Ectodermal cell (in vitro differentiated cells): ENCODE data around the gene MDP1.

ENCODE experiments used
- H3K27ac ChIP-seq: 2 replicates; pipeline ENCODE4 v1.7.0; 2013; ENCODE audit warnings: mild to moderate bottlenecking, low read depth, low read length; ENCODE audit not compliant: insufficient read depth, poor library complexity, severe bottlenecking
- H3K27me3 ChIP-seq: 2 replicates; pipeline ENCODE4 v1.7.0; 2013; ENCODE audit warnings: mild to moderate bottlenecking, low read length; ENCODE audit not compliant: insufficient read depth, control insufficient read depth, poor library complexity, severe bottlenecking
- H3K36me3 ChIP-seq: one replicate; pipeline ENCODE4 v1.7.0; 2013; ENCODE audit warnings: low read length; ENCODE audit not compliant: control insufficient read depth, insufficient read depth
- H3K4me1 ChIP-seq: one replicate; pipeline ENCODE4 v1.7.0; 2013; ENCODE audit warnings: low read length; ENCODE audit not compliant: control insufficient read depth, insufficient read depth
- H3K4me3 ChIP-seq: 2 replicates; pipeline ENCODE4 v1.7.0; 2013; ENCODE audit warnings: low read depth, low read length, control low read depth; ENCODE audit not compliant: insufficient read depth
- H3K9me3 ChIP-seq: 2 replicates; pipeline ENCODE4 v1.7.0; 2013; ENCODE audit warnings: mild to moderate bottlenecking, low read length, moderate library complexity; ENCODE audit not compliant: control insufficient read depth
- WGBS, 2 experiments: methylation state at CpG; one replicate each; pipeline ENCODE4 v1.1.7; 2013; ENCODE audit warnings: missing lambda C conversion rate in 2 of 2; 5-methylcytosine and 5-hydroxymethylcytosine counted together

The MDP1 gene

GRCh38 chr14:24187539-24187915 is 28.3 kb downstream of the MDP1 start:
- peaks cover 22% of the 10 kb centered on the region for H3K36me3 ChIP-seq
- WGBS, 2 experiments = 93 to 94% methylated on average over 2 of the region's 2 CpGs
- H3K9me3 ChIP-seq = no peaks in the 10 kb centered on the region
- H3K27me3 ChIP-seq = no peaks in the 10 kb centered on the region
- H3K4me1 ChIP-seq = peaks cover 7% of the 10 kb centered on the region
- peak overlapping the region; percentile 88 for H3K4me3 ChIP-seq
- H3K27ac ChIP-seq = no peak overlapping the region

DNA sequence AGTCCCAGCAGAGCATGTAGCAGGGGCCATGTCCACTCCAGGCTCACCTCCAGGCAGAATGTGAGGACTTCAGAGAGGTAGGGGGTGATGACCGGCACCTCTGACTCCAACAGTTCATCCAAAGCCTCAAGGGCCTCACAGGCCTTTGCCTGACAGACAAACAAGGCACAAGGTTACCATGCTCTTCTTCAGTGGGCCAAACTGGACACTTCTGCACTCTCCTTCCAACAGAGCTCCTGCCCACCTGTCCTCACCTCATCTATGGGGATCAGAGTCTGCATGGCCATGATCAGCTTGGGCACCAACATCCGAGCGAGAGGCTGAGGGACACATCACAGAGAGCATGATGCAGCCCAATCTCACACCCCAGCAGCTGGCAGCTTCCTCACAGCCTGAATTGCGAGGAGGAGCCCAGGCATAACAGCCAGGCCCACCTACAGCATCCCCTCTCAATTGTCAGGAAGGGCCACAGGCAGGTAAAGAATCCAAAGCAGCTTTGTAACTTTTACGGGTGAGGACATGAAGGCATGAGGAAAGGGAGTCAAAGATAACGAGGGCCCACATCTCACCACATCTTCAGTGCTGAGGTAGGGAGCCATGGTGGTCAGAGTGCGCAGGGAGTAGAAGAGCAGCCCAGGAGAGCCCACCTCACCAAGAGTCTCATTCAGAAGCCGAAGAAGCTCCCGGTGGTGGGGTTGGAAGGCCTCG is 28.9 kb downstream of the MDP1 start:
- 94 to 95% methylated on average over 10 of the region's 10 CpGs for WGBS, 2 experiments
- Histone ChIP-seq H3K36me3 (peaks cover 16% of the 10 kb centered on the region), H3K27me3 (no peaks in the 10 kb centered on the region), H3K4me1 (peaks cover 7% of the 10 kb centered on the region), H3K4me3 (no peak overlapping the region), H3K9me3 (no peaks in the 10 kb centered on the region), H3K27ac (no peak overlapping the region)

- no peak overlapping the region for H3K27ac ChIP-seq
- H3K36me3 ChIP-seq = peaks cover 19% of the 10 kb centered on the region
- 95 to 96% methylated on average over 11 of the region's 11 CpGs for WGBS, 2 experiments
- H3K4me3 ChIP-seq = no peak overlapping the region
- peaks cover 7% of the 10 kb centered on the region for H3K4me1 ChIP-seq
- no peaks in the 10 kb centered on the region for H3K27me3 ChIP-seq
- H3K9me3 ChIP-seq = no peaks in the 10 kb centered on the region
These were observed 30.1 kb downstream of the MDP1 start for GRCh38 chr14:24185741-24186140.

GRCh38 chr14:24185026-24185425 is 30.8 kb downstream of the MDP1 start:
- 94 to 97% methylated on average over 7 of the region's 7 CpGs for WGBS, 2 experiments
- no peak overlapping the region for H3K27ac ChIP-seq
- H3K9me3 ChIP-seq = no peaks in the 10 kb centered on the region
- peaks cover 7% of the 10 kb centered on the region for H3K4me1 ChIP-seq
- no peak overlapping the region for H3K4me3 ChIP-seq
- no peaks in the 10 kb centered on the region for H3K27me3 ChIP-seq
- H3K36me3 ChIP-seq = peaks cover 22% of the 10 kb centered on the region

DNA sequence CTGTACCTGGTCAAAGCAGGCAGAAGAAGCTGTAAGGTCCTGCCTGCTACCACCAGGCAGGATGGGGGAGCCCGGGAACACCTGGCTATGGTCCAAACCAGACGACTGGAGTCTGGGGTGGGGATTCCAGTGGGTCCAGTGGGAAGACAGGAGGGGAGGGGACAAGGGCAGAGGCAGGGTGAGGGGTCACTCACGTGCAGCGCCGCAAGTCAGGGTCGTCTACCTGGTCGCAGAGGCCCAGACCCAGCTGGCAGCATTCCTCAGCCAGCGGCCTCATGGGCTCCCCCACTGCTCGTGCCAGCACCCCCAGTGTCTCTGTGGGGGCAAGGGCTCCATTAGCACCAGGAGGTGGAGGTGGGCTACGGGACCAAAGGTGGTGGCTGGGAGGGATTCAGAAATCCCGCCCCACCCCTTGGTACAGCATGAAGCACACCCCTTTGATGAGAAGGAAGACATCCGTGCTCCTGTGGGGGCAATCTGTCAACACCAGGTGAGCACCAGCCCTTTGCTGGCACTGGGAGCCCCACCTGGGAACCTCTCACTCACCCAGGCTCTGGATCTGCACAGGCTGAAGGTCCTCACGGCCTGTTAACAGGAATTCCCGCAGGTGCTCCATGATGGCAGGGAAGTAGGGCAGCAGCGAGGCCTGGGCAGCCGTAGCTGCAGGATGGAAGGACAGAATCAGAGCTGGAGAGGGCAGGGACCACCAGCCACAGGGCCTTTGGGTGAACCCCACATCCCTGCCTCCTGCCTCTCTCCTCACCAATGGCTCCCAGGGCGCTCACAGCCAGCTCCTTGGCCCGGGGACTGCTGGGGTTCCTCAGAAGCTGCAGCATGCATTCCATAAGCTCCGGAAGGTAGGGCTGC is 31.5 kb downstream of the MDP1 start:
- Histone ChIP-seq H3K27me3 (no peaks in the 10 kb centered on the region), H3K9me3 (no peaks in the 10 kb centered on the region), H3K27ac (no peak overlapping the region), H3K4me3 (no peak overlapping the region), H3K36me3 (peaks cover 29% of the 10 kb centered on the region), H3K4me1 (peaks cover 7% of the 10 kb centered on the region)
- WGBS, 2 experiments = 95 to 96% methylated on average over 19 of the region's 19 CpGs

DNA sequence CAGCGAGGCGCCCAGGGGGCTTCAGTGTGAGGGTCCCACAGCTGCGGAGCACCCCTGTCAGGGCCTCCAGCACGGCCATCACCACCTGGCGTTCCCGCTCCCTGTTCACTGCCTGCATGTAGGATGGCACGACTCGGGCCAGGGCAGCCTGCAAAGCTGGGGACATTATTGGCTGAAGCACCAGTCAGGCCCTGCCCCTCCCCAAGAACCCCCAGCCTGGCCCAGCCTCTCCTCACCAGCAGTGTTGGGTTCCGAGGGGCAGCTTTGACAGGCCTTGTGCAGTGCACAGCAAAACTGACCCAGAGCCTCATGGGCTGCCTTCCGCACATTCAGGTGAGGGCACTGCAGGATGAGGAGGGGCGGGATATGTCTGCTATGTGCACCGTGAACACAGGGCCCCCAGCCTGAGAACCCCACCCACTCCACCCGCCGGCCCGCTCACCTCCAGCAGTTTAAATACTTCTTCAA is 32.8 kb downstream of the MDP1 start:
- no peak overlapping the region for H3K27ac ChIP-seq
- peaks cover 34% of the 10 kb centered on the region for H3K36me3 ChIP-seq
- H3K4me1 ChIP-seq = peaks cover 7% of the 10 kb centered on the region
- 92 to 95% methylated on average over 15 of the region's 15 CpGs for WGBS, 2 experiments
- H3K9me3 ChIP-seq = no peaks in the 10 kb centered on the region
- H3K27me3 ChIP-seq = no peaks in the 10 kb centered on the region
- H3K4me3 ChIP-seq = no peak overlapping the region

DNA sequence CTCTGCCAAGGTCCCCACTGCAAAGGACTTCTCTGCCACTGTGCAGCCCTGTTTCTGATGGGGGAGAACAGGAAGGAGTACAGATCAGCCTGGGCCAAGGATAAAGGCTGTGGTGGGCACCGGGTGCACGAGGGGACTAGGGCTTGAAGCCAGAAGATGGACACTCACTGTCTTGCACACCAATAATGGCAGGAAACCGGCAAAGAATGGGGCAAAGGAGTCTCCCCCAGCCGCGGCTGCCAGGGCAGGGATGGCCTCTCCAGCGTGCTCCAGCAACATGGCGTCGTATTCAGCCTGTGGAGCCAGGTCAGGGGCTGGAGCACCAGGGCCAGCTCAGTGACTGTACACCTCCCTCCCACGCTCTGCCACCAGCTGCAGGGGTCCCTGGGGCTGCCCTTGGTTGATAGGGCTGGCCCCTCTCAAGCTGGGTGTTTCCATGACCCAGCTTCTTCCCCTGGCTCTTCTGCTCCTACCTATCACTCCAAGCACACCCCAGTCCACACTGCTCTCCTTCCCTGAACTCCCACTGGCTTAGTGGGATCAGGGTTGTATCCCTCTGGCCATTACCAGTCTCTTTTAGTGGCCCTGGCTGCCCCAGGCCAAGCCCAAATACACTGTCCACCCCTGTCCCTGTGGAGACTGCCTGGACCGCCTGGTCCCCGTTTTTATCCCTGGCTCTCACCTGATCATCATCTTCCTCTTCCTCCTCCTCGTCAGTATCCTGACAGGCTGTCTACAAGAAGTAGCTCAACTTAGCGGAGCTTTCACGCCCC is 33.6 kb downstream of the MDP1 start:
- H3K4me3 ChIP-seq = no peak overlapping the region
- H3K4me1 ChIP-seq = no peaks in the 10 kb centered on the region
- H3K36me3 ChIP-seq = peaks cover 37% of the 10 kb centered on the region
- no peaks in the 10 kb centered on the region for H3K9me3 ChIP-seq
- WGBS, 2 experiments = 94 to 95% methylated on average over 14 of the region's 14 CpGs
- H3K27me3 ChIP-seq = no peaks in the 10 kb centered on the region
- no peak overlapping the region for H3K27ac ChIP-seq

DNA sequence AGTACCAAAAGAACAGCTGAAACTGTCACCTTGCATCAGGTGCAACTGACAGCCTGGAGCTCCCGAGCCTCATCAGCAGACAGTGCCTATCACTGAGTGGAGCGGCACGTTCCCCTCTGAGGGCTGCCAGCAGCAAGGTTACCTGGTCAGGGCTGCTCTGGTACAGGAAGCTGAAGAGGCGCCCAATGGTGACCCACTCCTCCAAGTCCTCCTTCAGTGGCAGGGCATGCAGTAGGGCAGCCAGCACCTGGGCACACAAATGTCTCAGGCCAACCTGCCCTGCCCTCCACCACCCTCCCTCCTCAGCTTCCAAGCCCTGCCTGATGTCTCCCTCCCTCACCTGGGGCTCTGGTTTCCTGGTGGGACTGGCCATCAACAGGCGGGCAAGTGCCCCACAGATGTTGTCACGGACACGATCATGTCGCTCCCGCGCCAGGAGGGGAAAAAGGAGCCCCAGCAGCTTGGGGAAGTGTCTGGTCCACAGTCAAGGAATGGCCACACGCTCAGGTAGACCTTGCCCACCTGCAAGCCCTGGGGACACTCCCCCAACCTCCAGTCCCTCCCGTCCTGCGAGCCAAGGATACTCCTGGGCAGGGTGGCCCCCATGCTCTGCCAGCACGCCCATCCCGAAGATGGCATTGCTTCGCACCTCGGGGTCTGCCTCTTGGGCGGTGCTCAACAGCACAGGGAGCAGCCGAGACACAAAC is 34.3 kb downstream of the MDP1 start:
- Histone ChIP-seq H3K36me3 (peaks cover 30% of the 10 kb centered on the region), H3K4me3 (no peak overlapping the region), H3K27ac (no peak overlapping the region), H3K4me1 (no peaks in the 10 kb centered on the region), H3K9me3 (no peaks in the 10 kb centered on the region), H3K27me3 (no peaks in the 10 kb centered on the region)
- 94 to 96% methylated on average over 19 of the region's 19 CpGs for WGBS, 2 experiments

DNA sequence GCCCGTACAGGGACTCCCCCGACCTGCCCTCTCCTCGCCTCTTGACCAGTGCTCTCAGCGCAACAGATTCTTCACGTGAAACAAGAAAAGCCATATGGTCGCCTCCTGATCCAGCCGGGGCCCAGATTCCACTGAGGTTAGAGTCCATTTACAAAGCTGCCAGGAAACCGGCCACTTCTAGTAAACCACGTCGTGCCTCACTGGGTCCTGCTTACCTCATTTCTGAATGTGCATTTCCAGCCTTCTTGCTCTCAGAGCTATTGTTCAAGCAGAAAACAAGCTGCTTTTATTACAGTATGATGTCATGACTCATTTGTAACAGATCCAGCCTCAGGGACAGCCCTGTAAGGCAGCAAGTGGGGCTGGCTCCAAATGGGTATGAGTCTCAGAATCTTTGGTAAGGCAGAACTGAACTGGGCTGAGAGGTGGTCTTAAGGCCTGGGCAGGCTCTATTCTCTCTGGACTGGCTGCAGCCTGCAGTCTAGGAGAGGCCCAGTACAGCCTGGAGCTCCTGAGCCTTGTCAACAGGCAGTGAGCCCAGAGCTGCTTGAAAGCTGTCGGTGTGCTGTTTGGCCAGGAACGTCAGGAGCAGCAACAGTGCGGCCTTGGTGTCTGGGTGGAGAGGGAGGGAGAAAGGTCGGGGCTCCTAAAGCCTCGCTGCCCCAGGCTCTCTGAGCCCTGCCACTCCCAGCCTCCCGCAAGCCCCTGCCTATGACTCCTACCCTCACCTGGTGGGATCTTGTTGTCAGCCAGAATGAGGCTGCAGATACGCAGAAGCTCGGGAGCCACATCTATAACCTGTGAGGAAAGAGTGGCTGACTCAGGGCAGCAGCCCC is 35.7 kb downstream of the MDP1 start:
- WGBS, 2 experiments = 93 to 95% methylated on average over 18 of the region's 18 CpGs
- Histone ChIP-seq H3K27ac (no peak overlapping the region), H3K4me3 (no peak overlapping the region), H3K27me3 (no peaks in the 10 kb centered on the region), H3K36me3 (peaks cover 21% of the 10 kb centered on the region), H3K4me1 (no peaks in the 10 kb centered on the region), H3K9me3 (no peaks in the 10 kb centered on the region)
